IMR-90 (cell line): ENCODE measurements around the gene C3orf22. TPM values are rescaled to one million over a fixed set of nuclear protein-coding genes. Genes with fewer than 3 reads are reported as not detected.

Source experiments
- ATAC-seq: fragments of 200-7000 bp; cut with Tn5 transposase; 2 replicates; pipeline ENCODE4 v1.9.1; 2020; ENCODE audit warnings: low read depth, mild to moderate bottlenecking, moderate library complexity
- BruUV-seq: library from RNA; stranded (reverse); fragments of 400-500 nt; replicated peaks from 2 replicates; lab custom pipeline; 2021; lab: Mats Ljungman, UMichigan
- CTCF ChIA-PET: fragments of 300-600 bp; formaldehyde crosslinking; extraction: SDS; loops from one replicate; lab custom pipeline; 2021; ENCODE audit warnings: antibody characterized with exemption; lab: Yijun Ruan, JAX
- POLR2A ChIA-PET: fragments of 300-600 bp; sonication (Branson Sonifier 250); formaldehyde crosslinking; loops from one replicate; lab custom pipeline; 2022; ENCODE audit warnings: antibody characterized with exemption; ENCODE audit not compliant: unreplicated experiment; lab: Charles Lee
- DNase-seq: peaks from one replicate; pipeline ENCODE4 v3.0.0; 2013
- H2AFZ ChIP-seq: replicated peaks from 2 replicates; pipeline ENCODE3; 2013; ENCODE audit warnings: low read length, mild to moderate bottlenecking; ENCODE audit not compliant: poor library complexity
- H2AK5ac ChIP-seq: 2 replicates; pipeline ENCODE4 v1.6.1; 2013; ENCODE audit warnings: low read depth, low read length, inconsistent platforms
- H2AK9ac ChIP-seq: replicated peaks from 2 replicates; pipeline ENCODE3; 2013; ENCODE audit warnings: mild to moderate bottlenecking, low read depth, low read length, moderate library complexity; ENCODE audit not compliant: poor library complexity
- H2BK120ac ChIP-seq: 2 replicates; pipeline ENCODE4 v1.6.1; 2013; ENCODE audit warnings: low read depth, low read length, inconsistent platforms
- H2BK15ac ChIP-seq: 3 replicates; pipeline ENCODE4 v1.6.1; 2013; ENCODE audit warnings: low read depth, low read length, inconsistent platforms
- H2BK20ac ChIP-seq: 2 replicates; pipeline ENCODE4 v1.6.1; 2013; ENCODE audit warnings: low read depth, mild to moderate bottlenecking, inconsistent platforms, low read length, moderate library complexity
- H2BK5ac ChIP-seq: 2 replicates; pipeline ENCODE4 v1.6.1; 2013; ENCODE audit warnings: mild to moderate bottlenecking, low read depth, low read length, inconsistent platforms; ENCODE audit not compliant: poor library complexity, severe bottlenecking
- H3K14ac ChIP-seq: replicated peaks from 2 replicates; pipeline ENCODE4 v1.6.1; 2013; ENCODE audit warnings: low read depth, low read length, inconsistent platforms
- H3K18ac ChIP-seq: 2 replicates; pipeline ENCODE4 v1.6.1; 2013; ENCODE audit warnings: low read depth, low read length, control low read depth
- H3K23ac ChIP-seq: 2 replicates; pipeline ENCODE4 v1.6.1; 2013; ENCODE audit warnings: low read depth, low read length, inconsistent platforms
- H3K27ac ChIP-seq: 2 replicates; pipeline ENCODE4 v1.5.1; 2013; ENCODE audit warnings: mild to moderate bottlenecking, control low read depth, low read length; ENCODE audit not compliant: insufficient read depth
- H3K27me3 ChIP-seq: 2 replicates; pipeline ENCODE4 v1.6.1; 2013; ENCODE audit warnings: low read length; ENCODE audit not compliant: control insufficient read depth, insufficient read depth
- H3K36me3 ChIP-seq: 2 replicates; pipeline ENCODE4 v1.6.1; 2013; ENCODE audit warnings: low read length, mixed read lengths; ENCODE audit not compliant: control insufficient read depth, insufficient read depth
- H3K4ac ChIP-seq: 2 replicates; pipeline ENCODE4 v1.6.1; 2013; ENCODE audit warnings: low read depth, low read length, inconsistent platforms
- H3K4me1 ChIP-seq: 2 replicates; pipeline ENCODE4 v1.6.1; 2013; ENCODE audit warnings: low read length, mixed read lengths; ENCODE audit not compliant: control insufficient read depth, insufficient read depth
- H3K4me2 ChIP-seq: 2 replicates; pipeline ENCODE4 v1.6.1; 2013; ENCODE audit warnings: low read depth, mild to moderate bottlenecking, control low read depth, low read length, moderate library complexity
- H3K4me3 ChIP-seq: 2 replicates; pipeline ENCODE4 v1.5.1; 2013; ENCODE audit warnings: low read depth, mild to moderate bottlenecking, control low read depth, low read length, moderate library complexity; ENCODE audit not compliant: insufficient read depth
- H3K56ac ChIP-seq: 2 replicates; pipeline ENCODE4 v1.6.1; 2013; ENCODE audit warnings: low read length, inconsistent platforms; ENCODE audit not compliant: insufficient read depth; ENCODE audit errors: extremely low read depth
- H3K79me1 ChIP-seq, 2 experiments: 2 replicates each; pipeline ENCODE4 v1.6.1; 2013; ENCODE audit warnings: low read length in 2 of 2, inconsistent platforms in 1 of 2, low read depth in 1 of 2
- H3K9ac ChIP-seq: 2 replicates; pipeline ENCODE4 v1.6.1; 2013; ENCODE audit warnings: low read depth, low read length, control low read depth
- H3K9me1 ChIP-seq: 2 replicates; pipeline ENCODE4 v1.6.1; 2013; ENCODE audit warnings: low read length, inconsistent platforms; ENCODE audit not compliant: insufficient read depth
- H3K9me3 ChIP-seq: 2 replicates; pipeline ENCODE4 v1.6.1; 2013; ENCODE audit warnings: low read length; ENCODE audit not compliant: control insufficient read depth, insufficient read depth
- H4K20me1 ChIP-seq: 2 replicates; pipeline ENCODE4 v1.6.1; 2013; ENCODE audit warnings: low read length, inconsistent platforms; ENCODE audit not compliant: insufficient read depth
- H4K5ac ChIP-seq: 2 replicates; pipeline ENCODE4 v1.6.1; 2013; ENCODE audit warnings: mild to moderate bottlenecking, low read depth, low read length, control low read depth
- H4K8ac ChIP-seq, 2 experiments: 2 replicates each; pipeline ENCODE4 v1.6.1; 2013; ENCODE audit warnings: low read depth in 2 of 2, low read length in 2 of 2, control low read depth in 1 of 2, inconsistent platforms in 1 of 2
- H4K91ac ChIP-seq: 2 replicates; pipeline ENCODE4 v1.6.1; 2013; ENCODE audit warnings: low read depth, low read length, inconsistent platforms; ENCODE audit not compliant: insufficient read depth
- CTCF ChIP-seq: conservative IDR thresholded peaks from 2 replicates; pipeline ENCODE4 v1.5.1; 2012; ENCODE audit warnings: mild to moderate bottlenecking, low read depth, low read length, improper control_type of control experiment
- ELK1 ChIP-seq: fragments of 150-350 bp; IDR thresholded peaks from 2 replicates; pipeline ENCODE4 v1.6.1; 2016; ENCODE audit warnings: low read depth, mild to moderate bottlenecking, low read length, moderate library complexity, borderline replicate concordance
- FOS ChIP-seq: fragments of 150-350 bp; IDR thresholded peaks from 2 replicates; pipeline ENCODE4 v1.6.1; 2016; ENCODE audit warnings: low read depth, low read length
- MAFK ChIP-seq: IDR thresholded peaks from 2 replicates; pipeline ENCODE4 v1.6.1; 2012; ENCODE audit warnings: low read depth, low read length, improper control_type of control experiment
- MAZ ChIP-seq: IDR thresholded peaks from 2 replicates; pipeline ENCODE4 v1.6.1; 2012; ENCODE audit warnings: low read depth, mild to moderate bottlenecking, low read length, improper control_type of control experiment, moderate library complexity, borderline replicate concordance
- MXI1 ChIP-seq: IDR thresholded peaks from 2 replicates; pipeline ENCODE4 v1.6.1; 2012; ENCODE audit warnings: low read depth, mild to moderate bottlenecking, low read length, moderate library complexity, borderline replicate concordance
- NFE2L2 ChIP-seq: fragments of 150-350 bp; IDR thresholded peaks from 2 replicates; pipeline ENCODE4 v1.6.1; 2016; ENCODE audit warnings: low read depth, mild to moderate bottlenecking, low read length
- POLR2A ChIP-seq: IDR thresholded peaks from 2 replicates; pipeline ENCODE4 v1.6.1; 2012; ENCODE audit warnings: mild to moderate bottlenecking, low read depth, low read length
- RAD21 ChIP-seq: IDR thresholded peaks from 2 replicates; pipeline ENCODE4 v1.6.1; 2012; ENCODE audit warnings: low read length, improper control_type of control experiment
- RCOR1 ChIP-seq: IDR thresholded peaks from 2 replicates; pipeline ENCODE4 v1.6.1; 2012; ENCODE audit warnings: mild to moderate bottlenecking, low read length, improper control_type of control experiment; ENCODE audit not compliant: insufficient replicate concordance
- RFX5 ChIP-seq: IDR thresholded peaks from 2 replicates; pipeline ENCODE4 v1.8.0; 2012; ENCODE audit warnings: low read depth, mild to moderate bottlenecking, low read length, moderate library complexity
- USF2 ChIP-seq: fragments of 150-350 bp; IDR thresholded peaks from 2 replicates; pipeline ENCODE4 v1.6.1; 2017; ENCODE audit warnings: mild to moderate bottlenecking, antibody characterized with exemption, low read length, low read depth
- WGBS, 2 experiments: methylation state at CpG; one replicate each; pipeline versions ENCODE4 v1.1.5 to v1.1.7; 2013; ENCODE audit warnings: missing lambda C conversion rate in 2 of 2; ENCODE audit not compliant: insufficient read length in 1 of 2; ENCODE audit errors: extremely low coverage in 2 of 2; 5-methylcytosine and 5-hydroxymethylcytosine counted together
- dilution Hi-C: fragments of 300-500 bp; cut with HindIII; formaldehyde crosslinking; loops from one replicate; pipeline ENCODE4 v1.14.3; 2018; ENCODE audit warnings: low sequenced_read_pairs; ENCODE audit not compliant: unreplicated experiment
- in situ Hi-C: fragments of 300-500 bp; cut with MboI; formaldehyde crosslinking; loops from 3 replicates; pipeline ENCODE4 v1.14.3; 2019; ENCODE audit warnings: low sequenced_read_pairs, inconsistent platforms, mixed read lengths
- intact Hi-C: fragments of 100-400 bp; cut with micrococcal nuclease; formaldehyde crosslinking; loops from 2 replicates; pipeline ENCODE4 v1.10.0; 2022
- polyA plus RNA-seq, 3 experiments: library from polyadenylated mRNA; depleted of rRNA; stranded (reverse); fragments of >200 nt; gene quantifications; 2 replicates each; pipeline ENCODE4 v1.2.3, GENCODE V29; 2012; ENCODE audit warnings: low replicate concordance in 1 of 3
- total RNA-seq: library from RNA; depleted of rRNA; stranded (reverse); fragments of >200 nt; gene quantifications from 2 replicates; pipeline ENCODE4 v1.2.3, GENCODE V29; 2012

The C3orf22 gene
- total and polyA plus RNA-seq, 2 of the 4 experiments (the other 2 are of a cell fraction) = not detected

GRCh38 chr3:126547721-126548120 is 11.0 kb downstream of the C3orf22 start (continued):
- TF ChIP-seq USF2 (no peak), RFX5 (no peak), MXI1 (no peak)

- ChIA-PET CTCF (interaction anchor here (0.7 to 1.1 kb wide), 2 partner anchors 12 to 16 kb away, joined by 3 read pairs; partner anchors contain the start of gene C3orf22), POLR2A (no interaction called here)
- no peaks in the 10 kb centered on the region for H3K36me3 ChIP-seq
- H2BK5ac ChIP-seq = no peak overlapping the region
- no peak overlapping the region for H2AK9ac ChIP-seq
- H4K5ac ChIP-seq = no peak overlapping the region
- no peak overlapping the region for H3K4me2 ChIP-seq
- H3K4me1 ChIP-seq = no peaks in the 10 kb centered on the region
- no peak overlapping the region for H3K27ac ChIP-seq
- no peak overlapping the region for H2AK5ac ChIP-seq
- H2AFZ ChIP-seq = no peak overlapping the region
- no peak overlapping the region for H3K4me3 ChIP-seq
- intact Hi-C loops = no loop called here
- no peak for DNase-seq
- BruUV-seq = no TSS peak
- no peak overlapping the region for H2BK120ac ChIP-seq
- H2BK15ac ChIP-seq = no peak overlapping the region
- H3K27me3 ChIP-seq = peaks cover 36% of the 10 kb centered on the region
- no peak overlapping the region for H3K9ac ChIP-seq
- H2BK20ac ChIP-seq = no peak overlapping the region
- no peaks in the 10 kb centered on the region for H4K20me1 ChIP-seq
- WGBS, 2 experiments = 60% methylated on average over 1 of the region's 8 CpGs; no CpG with 5 or more reads in 1 of the 2 experiments
- dilution Hi-C loops = no loop called here
- in situ Hi-C loops = no loop called here
- no peak overlapping the region for H3K4ac ChIP-seq
- no peak overlapping the region for H3K56ac ChIP-seq
- no peak overlapping the region for H3K23ac ChIP-seq
- no peaks in the 10 kb centered on the region for H3K79me1 ChIP-seq
- ATAC-seq = no peak
- TF ChIP-seq FOS = no peak
- no peak for TF ChIP-seq POLR2A
- no peak for TF ChIP-seq CTCF
- no peak for TF ChIP-seq MAFK
- TF ChIP-seq RAD21 = no peak
- no peak for TF ChIP-seq ELK1
- TF ChIP-seq RFX5 = no peak
- no peak for TF ChIP-seq MAZ
- TF ChIP-seq RCOR1 = no peak
- TF ChIP-seq NFE2L2 = no peak
- no peaks in the 10 kb centered on the region; the same call in 1 of the 2 replicates for H3K9me3 ChIP-seq
- H3K18ac ChIP-seq = no peak overlapping the region
- H4K91ac ChIP-seq = no peak overlapping the region
- no peak overlapping the region for H3K14ac ChIP-seq
- H4K8ac ChIP-seq = no peak overlapping the region
- H3K9me1 ChIP-seq = no peaks in the 10 kb centered on the region
Measured at GRCh38 chr3:126546549-126547239, 12.0 kb downstream of the C3orf22 start.
